GM11168 (cell line): Measurements from ENCODE around the gene THADA.

ENCODE experiments used
- in situ Hi-C: fragments of 300-500 bp; cut with MboI; formaldehyde crosslinking; loops from one replicate; pipeline ENCODE4 v1.12.0; 2022; ENCODE audit warnings: low sequenced_read_pairs; ENCODE audit not compliant: unreplicated experiment

THADA gene

GRCh38 chr2:43238813-43239212 lies 357.0 kb downstream of the THADA start:
- in situ Hi-C loops = loop anchor here (10.0 kb wide), 2 partner anchors 246 to 264 kb away; no protein-coding TSS in a partner anchor

- in situ Hi-C loops = loop anchor here (10.0 kb wide), 2 partner anchors 247 to 263 kb away; no protein-coding TSS in a partner anchor
Measured at GRCh38 chr2:43238176-43238575, 357.7 kb downstream of the THADA start.

DNA sequence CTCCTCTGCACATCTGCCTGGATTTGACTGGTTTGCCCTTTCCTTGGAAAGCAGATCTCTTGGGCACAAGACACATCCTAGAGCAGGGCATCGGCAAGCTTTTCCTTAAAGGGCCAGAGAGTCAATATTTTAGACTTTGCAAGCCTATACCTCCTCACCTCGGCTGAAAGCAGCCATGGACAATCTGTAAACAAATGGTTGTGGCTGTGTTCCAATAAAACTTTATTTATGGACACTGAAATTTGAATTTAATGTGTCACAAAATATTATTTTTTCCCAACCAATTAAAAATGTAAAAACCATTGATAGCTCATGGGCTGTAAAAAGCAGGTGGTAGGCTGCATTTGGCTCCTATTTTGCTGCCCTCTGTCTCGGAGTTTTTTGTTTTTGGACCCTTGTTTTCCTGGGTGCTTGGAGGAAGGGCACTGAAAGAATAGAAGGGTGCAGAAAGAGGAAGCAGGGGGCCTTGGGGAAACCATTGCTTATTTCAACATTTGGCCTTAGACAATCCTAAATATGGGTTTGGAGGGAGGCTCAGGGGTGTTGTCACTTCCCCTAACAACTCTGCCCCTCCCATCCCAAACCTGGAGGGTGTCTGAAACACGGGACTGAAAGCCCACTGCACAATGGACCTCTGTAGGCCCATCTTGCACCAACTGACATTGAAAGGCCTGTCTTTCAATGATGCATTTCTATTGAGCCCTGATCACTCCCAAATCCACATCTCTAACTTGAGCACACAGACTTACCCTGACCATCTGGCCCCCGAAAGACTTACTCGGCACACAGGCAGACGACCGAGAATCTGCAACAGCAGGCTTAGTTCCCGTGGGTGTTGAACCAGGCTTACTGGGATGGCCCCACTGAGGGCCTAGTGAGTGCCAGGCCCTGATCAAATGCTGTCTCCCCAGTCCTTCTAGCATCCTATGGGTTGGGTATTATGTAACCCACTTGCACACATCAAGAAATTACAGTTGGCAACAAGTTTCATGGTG lies 362.3 kb downstream of the THADA start:
- in situ Hi-C loops = loop anchor here (5.0 to 10.0 kb wide), 3 partner anchors 106 to 259 kb away; no protein-coding TSS in a partner anchor

DNA sequence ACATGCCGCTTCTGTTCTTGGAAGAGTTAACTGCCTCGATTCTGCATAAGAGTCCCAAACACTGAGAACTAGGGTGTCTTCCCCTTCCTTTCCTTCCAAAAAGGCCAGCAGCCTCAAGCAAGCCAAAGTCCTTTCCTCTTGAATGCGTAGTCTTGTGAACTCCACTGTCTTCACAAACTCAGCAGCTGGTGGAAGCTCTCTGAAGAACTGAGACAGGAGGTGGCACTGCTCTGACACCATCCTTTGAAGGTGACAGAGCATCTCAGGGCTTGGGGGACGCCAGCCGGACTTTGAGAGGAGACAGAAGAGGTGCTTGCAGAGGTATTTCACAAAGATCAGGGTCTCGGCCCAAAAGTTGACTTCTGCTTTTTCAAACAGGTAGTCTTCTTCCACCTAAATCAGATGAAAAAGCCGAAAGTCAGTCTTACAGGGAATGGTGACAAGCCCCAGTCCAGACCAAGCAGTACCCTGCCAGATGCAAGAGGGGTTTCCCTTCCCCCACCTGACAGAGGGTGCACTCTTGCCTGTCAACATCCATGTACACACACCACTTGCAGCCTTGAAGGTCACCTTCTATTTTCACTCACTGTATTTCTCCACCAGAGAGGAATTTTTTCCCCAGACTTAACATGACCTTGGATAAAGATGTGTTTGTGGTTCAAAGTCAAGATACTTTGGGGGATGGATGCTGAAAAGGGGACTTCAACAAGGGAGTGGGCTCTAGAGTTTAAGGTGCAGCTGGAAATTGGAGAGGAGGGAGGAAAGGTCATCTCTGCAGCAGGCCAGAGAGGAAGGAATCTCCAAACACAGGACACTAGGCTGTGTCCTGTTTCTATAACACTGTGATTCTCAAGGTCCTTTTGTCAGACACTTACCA lies 364.6 kb downstream of the THADA start:
- in situ Hi-C loops = loop anchor here (5.0 to 10.0 kb wide), 3 partner anchors 104 to 256 kb away; no protein-coding TSS in a partner anchor

- in situ Hi-C loops = loop anchor here (5.0 to 10.0 kb wide), 3 partner anchors 103 to 256 kb away; no protein-coding TSS in a partner anchor
Measured at GRCh38 chr2:43230351-43230885, 365.4 kb downstream of the THADA start.

GRCh38 chr2:43228756-43229659 lies 366.8 kb downstream of the THADA start:
- in situ Hi-C loops = loop anchor here (5.0 kb wide), 1 partner anchor 282 kb away; no protein-coding TSS in a partner anchor

GRCh38 chr2:43228321-43228751 lies 367.5 kb downstream of the THADA start:
- in situ Hi-C loops = loop anchor here (5.0 kb wide), 1 partner anchor 281 kb away; no protein-coding TSS in a partner anchor

- in situ Hi-C loops = loop anchor here (5.0 kb wide), 1 partner anchor 281 kb away; no protein-coding TSS in a partner anchor
Measured at GRCh38 chr2:43227830-43228281, 368.0 kb downstream of the THADA start.

DNA sequence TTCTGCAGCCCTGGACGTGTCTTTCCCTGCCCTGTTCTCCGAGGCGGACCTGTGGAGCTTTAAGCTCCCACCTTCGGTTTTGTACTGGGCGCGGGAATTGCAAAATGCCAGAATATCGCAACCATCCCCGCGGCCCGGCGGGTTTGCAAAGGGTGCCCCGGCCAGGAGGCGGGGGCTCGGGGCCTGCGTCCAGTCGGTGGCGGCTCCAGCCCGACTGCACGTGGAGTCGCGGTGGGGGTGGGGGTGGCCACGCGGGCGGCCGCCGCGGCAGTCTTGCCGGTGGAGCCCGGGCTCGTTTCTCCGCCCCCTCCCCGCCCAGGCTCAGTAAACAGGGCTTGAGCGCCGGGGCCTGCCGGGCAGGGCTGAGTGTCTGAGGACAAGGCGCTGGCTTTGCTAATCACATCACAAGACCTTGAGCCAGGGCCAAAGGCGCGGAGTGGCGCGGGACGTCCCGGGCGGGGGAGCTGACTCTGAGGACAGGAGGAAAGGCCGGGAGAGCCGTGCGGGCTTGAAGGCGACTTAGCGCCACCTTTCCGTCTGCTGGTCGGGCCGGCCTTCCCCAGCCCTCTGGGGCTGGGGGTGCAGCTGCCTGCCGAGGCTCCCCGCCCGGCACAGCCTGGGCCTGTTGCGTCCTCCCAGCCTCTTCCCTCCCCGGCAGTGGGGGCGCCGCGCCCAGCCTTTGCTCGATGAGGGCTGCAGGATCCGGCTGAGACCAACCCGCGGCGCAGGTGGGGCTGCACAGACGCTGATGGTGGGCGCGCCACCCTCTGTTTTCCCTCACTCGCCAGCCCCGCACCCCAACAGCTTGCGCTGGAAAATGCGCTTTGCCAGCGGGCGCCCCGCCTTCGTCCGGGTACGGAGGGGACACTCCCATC lies 368.6 kb downstream of the THADA start:
- in situ Hi-C loops = loop anchor here (5.0 kb wide), 1 partner anchor 280 kb away; no protein-coding TSS in a partner anchor

- in situ Hi-C loops = loop anchor here (5.0 kb wide), 1 partner anchor 279 kb away; no protein-coding TSS in a partner anchor
Measured at GRCh38 chr2:43226558-43226954, 369.3 kb downstream of the THADA start, which contains the start of gene ZFP36L2. TSS of gene ZFP36L2 (minus strand) at chr2:43226606. CDS start at chr2:43226315, 291 bp downstream.

DNA sequence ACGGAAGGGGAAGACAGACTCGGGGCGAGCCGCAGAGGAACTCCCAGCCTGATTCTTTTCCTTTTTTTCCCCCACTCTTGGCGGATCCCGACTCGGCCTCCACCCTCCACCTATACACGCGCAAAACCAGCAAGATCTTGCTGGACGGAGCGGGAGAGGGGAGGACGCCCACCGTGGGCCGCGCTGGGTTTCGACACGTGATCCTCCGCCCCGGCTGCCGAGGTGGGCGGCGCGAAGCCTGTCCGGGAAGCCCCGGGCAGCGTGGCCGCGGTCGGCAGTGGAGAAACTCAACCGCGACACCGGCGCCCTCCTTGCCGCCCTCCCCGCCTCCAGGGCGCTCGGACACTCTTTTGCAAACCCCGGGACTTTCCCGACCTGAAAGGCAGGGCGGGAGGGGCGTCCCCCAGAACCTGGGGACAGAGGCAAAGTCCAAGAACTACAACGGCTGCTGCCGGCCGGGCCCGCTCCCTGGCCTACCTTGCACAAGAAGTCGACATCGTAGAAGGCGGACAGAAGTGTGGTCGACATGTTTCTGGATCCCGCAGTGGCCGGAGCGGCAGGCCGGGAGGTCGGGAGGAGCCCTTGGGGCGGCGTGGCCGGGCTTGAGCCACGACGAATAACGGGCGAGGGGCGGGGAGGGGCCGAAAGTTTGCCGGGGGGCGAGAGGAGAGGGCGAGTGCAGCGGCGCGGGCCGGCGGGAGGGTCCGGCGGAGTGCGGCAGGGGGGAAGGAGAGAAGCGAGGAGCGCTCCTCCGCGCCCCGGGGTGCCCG lies 369.9 kb downstream of the THADA start:
- in situ Hi-C loops = loop anchor here (5.0 kb wide), 1 partner anchor 279 kb away; no protein-coding TSS in a partner anchor

DNA sequence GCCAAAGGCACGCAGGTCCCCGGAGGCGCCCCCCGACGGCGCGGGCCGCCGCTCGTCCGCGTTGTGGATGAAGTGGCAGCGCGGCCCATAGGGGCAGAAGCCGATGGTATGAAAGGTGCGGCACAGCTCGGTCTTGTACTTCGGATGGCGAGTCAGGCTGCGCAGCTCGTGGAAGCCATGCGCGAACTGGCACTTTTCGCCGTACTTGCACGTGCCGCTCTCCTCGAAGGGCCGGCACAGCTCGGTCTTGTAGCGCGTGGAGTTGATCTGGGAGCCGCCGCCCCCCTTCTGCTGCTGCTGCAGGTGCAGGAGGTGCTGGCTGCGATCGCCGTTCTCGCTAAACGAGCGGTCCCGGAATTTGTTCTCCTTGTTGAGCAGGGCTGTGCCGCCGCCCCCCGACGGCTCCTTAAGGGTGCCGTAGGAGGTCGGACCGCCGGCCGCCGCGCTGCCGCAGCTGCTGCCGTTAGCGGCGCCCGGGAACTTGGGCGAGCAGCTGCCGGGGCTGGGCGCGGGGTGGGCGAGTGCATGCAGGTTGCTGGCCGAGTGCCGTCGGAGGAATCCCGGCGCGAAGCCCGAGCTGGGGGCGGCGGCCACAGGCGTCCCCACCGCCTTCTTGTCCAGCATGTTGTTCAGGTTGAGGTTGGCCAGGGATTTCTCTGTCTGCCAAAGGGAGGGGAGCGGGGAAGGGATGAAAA lies 370.6 kb downstream of the THADA start:
- in situ Hi-C loops = loop anchor here (5.0 kb wide), 1 partner anchor 278 kb away; no protein-coding TSS in a partner anchor

DNA sequence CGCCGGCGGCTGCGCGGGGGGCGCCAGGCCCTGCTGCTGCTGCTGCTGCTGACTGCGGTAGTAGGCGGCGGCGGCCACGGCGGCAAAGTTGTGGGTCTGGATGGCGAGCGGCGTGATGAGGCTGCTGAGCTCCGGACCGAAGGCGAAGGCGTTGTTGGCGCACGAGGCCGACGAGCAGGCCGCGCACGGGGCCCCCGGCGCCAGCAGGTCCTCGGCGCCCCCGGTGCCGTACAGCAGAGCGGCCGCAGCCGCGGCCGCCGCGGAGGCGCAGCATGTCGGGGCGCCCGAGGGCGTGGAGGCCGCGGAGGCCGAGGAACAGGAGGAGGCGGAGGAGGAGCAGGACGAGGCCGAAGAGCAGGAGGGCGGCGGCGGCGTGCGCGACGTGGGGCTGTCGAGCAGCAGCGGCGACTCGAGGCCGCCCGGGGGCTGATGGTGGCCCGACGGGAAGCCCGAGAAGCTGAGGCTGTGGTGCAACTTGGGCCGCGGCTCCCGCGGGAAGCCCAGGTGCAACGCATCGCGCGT lies 371.2 kb downstream of the THADA start:
- in situ Hi-C loops = loop anchor here (5.0 kb wide), 1 partner anchor 277 kb away; no protein-coding TSS in a partner anchor

GRCh38 chr2:43224131-43224570 lies 371.7 kb downstream of the THADA start:
- in situ Hi-C loops = no loop called here

- in situ Hi-C loops = no loop called here
Measured at GRCh38 chr2:43223521-43224001, 372.3 kb downstream of the THADA start.
